Myocyte (in vitro differentiated cells): ENCODE measurements around the gene RAB6C. TPM values are rescaled to one million over a fixed set of nuclear protein-coding genes. Genes with fewer than 3 reads are reported as not detected.
"Not testable (repeated sequence)": the region's sequence is repeated elsewhere in the genome, so short reads cannot be mapped to it uniquely, and the experiment has no call there.

Experiments
- DNase-seq: peaks from one replicate; pipeline ENCODE4 v3.0.0-alpha.2; 2012; ENCODE audit warnings: low read depth
- total RNA-seq: library from RNA; depleted of rRNA; stranded (reverse); fragments of >200 nt; gene quantifications from 2 replicates; pipeline ENCODE4 v1.2.3, GENCODE V29; 2014

The RAB6C gene
- total RNA-seq, 1 donor from 2014 or later = not detected

DNA sequence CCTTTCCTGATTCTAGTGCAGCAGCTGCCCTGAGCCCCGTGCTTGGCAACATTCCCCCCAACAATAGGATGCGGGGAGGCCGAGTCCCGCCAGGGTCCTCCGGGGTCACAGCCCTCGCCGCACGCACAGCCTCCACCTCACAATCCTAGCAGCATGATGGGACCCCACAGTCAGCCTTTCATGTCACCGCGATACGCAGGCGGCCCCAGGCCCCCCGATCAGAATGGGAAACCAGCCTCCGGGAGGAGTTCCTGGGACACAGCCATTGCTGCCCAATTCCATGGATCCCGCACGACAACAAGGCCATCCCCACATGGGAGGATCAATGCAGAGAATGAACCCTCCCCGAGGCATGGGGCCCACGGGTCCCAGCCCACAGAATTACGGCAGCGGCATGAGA, 13.7 kb downstream of the RAB6C start:
- DNase-seq = not testable (repeated sequence)

DNA sequence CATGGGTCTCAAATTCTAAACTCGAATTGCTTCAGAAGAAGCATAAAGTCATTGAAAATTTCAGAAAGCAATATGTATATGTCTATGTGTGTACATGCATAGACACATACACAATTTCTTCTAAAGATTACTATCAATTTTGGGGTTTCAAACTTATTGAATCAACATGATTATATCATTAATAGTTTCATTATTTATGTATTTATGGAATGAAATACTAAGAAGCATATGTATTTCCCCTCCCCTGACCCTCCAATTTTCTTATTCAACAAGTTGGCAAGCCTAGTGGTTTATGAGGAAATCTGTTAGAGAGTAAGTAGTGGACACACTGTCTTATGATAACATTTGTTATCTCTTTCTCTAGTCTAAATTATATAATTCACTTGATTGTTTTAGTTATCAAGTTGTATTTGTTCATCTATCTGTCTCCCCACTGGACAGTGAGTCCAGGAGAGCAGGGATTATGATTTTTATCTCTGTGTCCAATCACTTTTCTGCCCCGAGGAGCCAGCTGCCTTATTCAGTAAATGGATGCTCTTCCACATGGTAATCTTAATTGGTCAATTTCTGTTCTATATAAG, 17.3 kb downstream of the RAB6C start:
- not testable (repeated sequence) for DNase-seq

DNA sequence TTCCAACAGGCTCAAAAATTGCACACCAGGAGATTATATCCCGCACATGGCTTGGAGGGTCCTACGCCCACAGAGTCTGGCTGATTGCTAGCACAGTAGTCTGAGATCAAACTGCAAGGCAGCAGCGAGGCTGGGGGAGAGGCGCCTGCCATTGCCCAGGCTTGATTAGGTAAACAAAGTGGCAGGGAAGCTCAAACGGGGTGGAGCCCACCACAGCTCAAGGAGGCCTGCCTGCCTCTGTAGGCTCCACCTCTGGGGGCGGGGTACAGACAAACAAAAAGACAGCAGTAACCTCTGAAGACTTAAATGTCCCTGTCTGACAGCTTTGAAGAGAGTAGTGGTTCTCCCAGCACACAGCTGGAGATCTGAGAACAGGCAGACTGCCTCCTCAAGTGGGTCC, 19.3 kb downstream of the RAB6C start:
- not testable (repeated sequence) for DNase-seq

DNA sequence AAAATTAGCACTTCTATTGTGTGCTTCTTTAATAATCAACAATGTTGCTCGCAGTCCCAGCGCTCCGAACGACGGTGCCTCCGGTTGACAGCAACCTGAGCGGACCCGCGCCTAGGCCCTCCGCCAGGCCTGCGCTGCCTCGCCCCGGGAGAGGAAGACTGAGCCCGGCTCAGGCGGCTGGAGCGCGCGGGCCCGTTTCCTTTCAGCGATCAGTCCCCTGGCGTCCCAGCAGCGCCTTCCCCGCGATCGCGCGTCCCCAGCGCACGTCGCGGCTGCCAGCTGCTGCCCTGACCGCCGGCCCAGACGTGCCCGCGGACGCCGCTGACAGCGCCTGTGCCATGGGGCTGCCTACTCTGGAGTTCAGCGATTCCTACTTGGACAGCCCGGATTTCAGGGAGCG, 26.4 kb downstream of the RAB6C start:
- not testable (repeated sequence) for DNase-seq

DNA sequence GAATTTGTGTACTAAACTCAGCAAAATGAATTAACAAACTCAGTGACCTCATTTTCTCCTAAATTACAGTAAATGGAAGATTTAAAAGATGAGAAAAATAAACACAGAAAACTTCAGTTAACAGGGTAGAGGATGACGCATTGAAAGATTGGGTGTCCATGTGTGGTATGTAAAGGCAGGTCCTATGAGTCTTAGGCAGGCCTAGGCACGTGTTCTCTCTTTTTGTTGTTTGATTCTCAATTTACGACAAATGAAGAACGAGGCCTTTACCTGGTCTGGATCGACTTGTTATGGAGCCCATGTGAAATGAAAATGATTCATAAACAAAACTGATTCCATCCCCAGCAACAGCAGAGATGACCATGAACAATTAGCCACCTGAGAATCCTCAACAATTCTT, 37.2 kb downstream of the RAB6C start:
- DNase-seq = not testable (repeated sequence)

DNA sequence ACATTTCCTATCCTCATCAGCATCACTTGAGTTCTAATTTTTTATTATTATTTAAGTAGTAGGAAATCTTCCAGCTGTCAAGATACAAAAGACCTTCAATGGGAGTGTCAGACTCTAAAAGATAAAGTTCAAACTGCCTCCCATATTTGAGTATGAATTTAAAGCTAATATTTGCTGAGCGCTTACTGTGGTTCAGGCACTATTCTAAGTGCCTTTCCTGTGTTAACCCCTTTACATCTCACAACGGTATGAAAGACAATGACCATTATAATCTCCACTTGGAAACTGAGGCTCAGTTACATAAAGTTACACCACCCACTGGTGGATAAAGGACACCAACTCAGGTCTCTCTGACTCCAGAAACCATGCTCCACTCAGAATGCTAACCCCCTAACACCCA, 39.9 kb downstream of the RAB6C start:
- DNase-seq = no peak

DNA sequence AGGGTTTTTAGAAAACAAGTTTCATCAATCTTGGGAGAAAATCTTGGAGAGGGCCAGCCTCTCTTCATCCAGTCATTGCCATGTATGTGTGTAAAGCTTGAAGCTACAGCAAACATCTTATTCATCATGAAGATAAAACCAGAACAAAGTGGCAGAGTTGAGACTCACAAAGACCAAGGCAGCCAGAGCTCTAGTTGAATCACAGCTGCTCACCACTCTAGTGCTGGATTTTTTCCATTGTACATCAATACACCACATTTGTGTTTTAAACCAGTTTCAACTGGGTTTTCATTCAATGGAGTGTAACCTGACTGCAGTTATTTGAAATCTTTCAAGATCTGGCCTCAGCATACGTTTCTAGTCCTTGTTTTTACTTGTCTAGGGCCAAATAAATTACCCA, 40.6 kb downstream of the RAB6C start:
- not testable (repeated sequence) for DNase-seq

DNA sequence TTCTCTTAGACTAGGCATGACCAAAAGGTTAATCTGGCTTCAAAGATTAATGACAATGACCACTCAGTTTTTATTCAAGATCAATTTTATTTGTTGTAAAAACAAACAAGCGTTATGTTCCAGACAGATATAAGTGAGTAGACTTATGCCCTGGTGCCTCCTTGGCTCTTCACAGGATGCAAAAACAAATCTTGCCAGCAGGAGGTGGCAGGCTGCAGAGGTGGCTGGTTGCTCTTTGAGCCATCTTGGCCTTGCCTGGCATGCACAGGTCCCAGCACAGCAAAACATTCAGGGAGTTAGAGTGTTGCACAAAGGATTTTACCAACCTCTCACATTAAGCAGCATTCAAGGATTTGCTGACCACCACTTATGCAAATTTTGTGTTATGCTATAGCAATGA, 46.5 kb downstream of the RAB6C start:
- DNase-seq = not testable (repeated sequence)

Other genes starting within 250 kb of the RAB6C start
- gene POTEF, start 149.6 kb downstream of the RAB6C start, total RNA-seq = not detected in 2 replicates
- gene CCDC74B, start 165.4 kb downstream of the RAB6C start, total RNA-seq = 3.5 and 9.8 TPM in 2 replicates
- 17.1 and 19.0 TPM in 2 replicates for gene SMPD4, start 201.9 kb downstream of the RAB6C start, total RNA-seq
- 55.7 and 65.8 TPM in 2 replicates for gene MZT2B, start 202.6 kb downstream of the RAB6C start, total RNA-seq
- gene TUBA3E, start 218.8 kb downstream of the RAB6C start, total RNA-seq = not detected in 2 replicates